ENCODE measurements around the gene DCAF15. TPM values are rescaled to one million over a fixed set of nuclear protein-coding genes. Genes with fewer than 3 reads are reported as not detected.

The DCAF15 gene
- total and polyA plus RNA-seq, 2 experiments from 2014 or later, result 39.5 to 81.3 TPM

DNA sequence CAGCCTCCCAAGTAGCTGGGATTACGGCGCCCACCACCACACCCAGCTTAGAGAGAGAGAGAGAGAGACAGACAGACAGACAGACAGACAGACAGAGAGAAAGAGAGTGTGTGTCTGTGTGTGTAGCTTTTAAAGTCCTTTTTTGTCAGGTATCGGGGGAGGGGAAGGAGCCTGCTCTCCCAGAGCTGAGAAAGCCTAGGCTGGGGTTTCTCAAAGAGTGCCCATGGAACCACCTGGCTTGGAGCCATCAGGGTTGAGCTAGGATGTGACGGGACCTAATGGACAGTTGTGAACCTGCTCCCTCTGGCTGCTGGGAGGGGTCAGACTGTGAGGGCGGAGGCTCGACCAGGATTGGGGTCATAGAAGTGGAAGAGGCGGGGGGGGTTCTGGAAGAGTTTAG, 37.2 kb downstream of the DCAF15 start:
- H3K4me1 Mint-ChIP-seq, result peaks cover 51% of the 10 kb centered on the region
- no peak overlapping the region for H3K4me2 ChIP-seq
- H3K36me3 ChIP-seq (ENCODE audit: insufficient read depth), result no peaks in the 10 kb centered on the region
- DNase-seq (ENCODE audit: low spot score), result peak; percentile 46
- H3K9me3 Mint-ChIP-seq, result no peaks in the 10 kb centered on the region; the same call in 2 of the 3 replicates
- no peaks in the 10 kb centered on the region for H3K79me2 ChIP-seq (replicated peaks; ENCODE audit: insufficient read depth)
- no peaks in the 10 kb centered on the region for H3K27me3 ChIP-seq (ENCODE audit: insufficient read depth)
- H4K20me1 ChIP-seq (replicated peaks; ENCODE audit: insufficient read depth), result no peaks in the 10 kb centered on the region
- no peaks in the 10 kb centered on the region for H3K9me2 ChIP-seq (ENCODE audit: insufficient read depth)
- H3K4me3 ChIP-seq, result no peak overlapping the region
- H3K27ac ChIP-seq (ENCODE audit: low read depth), result no peak overlapping the region
- H3K27ac Mint-ChIP-seq, result peak overlapping the region; percentile 28
- peaks cover 42% of the 10 kb centered on the region for H3K4me1 ChIP-seq (ENCODE audit: insufficient read depth)
- ATAC-seq, result no peak
- H3F3A ChIP-seq (replicated peaks; ENCODE audit: low read depth), result peaks cover 15% of the 10 kb centered on the region
- H2AFZ ChIP-seq, result no peak overlapping the region
- peaks cover 23% of the 10 kb centered on the region for H3K36me3 Mint-ChIP-seq (ENCODE audit: low read depth)
- H3K27me3 Mint-ChIP-seq (ENCODE audit: insufficient read depth, low read depth, poor library complexity), result peaks cover 29% of the 10 kb centered on the region
- H3K4me3 Mint-ChIP-seq, result no peak overlapping the region; the same call in 2 of the 3 replicates
- no peak for TF ChIP-seq ZNF114 (CRISPR knock-in tag; IDR thresholded peaks at IDR 0.05)
- TF ChIP-seq, protein P1, sequence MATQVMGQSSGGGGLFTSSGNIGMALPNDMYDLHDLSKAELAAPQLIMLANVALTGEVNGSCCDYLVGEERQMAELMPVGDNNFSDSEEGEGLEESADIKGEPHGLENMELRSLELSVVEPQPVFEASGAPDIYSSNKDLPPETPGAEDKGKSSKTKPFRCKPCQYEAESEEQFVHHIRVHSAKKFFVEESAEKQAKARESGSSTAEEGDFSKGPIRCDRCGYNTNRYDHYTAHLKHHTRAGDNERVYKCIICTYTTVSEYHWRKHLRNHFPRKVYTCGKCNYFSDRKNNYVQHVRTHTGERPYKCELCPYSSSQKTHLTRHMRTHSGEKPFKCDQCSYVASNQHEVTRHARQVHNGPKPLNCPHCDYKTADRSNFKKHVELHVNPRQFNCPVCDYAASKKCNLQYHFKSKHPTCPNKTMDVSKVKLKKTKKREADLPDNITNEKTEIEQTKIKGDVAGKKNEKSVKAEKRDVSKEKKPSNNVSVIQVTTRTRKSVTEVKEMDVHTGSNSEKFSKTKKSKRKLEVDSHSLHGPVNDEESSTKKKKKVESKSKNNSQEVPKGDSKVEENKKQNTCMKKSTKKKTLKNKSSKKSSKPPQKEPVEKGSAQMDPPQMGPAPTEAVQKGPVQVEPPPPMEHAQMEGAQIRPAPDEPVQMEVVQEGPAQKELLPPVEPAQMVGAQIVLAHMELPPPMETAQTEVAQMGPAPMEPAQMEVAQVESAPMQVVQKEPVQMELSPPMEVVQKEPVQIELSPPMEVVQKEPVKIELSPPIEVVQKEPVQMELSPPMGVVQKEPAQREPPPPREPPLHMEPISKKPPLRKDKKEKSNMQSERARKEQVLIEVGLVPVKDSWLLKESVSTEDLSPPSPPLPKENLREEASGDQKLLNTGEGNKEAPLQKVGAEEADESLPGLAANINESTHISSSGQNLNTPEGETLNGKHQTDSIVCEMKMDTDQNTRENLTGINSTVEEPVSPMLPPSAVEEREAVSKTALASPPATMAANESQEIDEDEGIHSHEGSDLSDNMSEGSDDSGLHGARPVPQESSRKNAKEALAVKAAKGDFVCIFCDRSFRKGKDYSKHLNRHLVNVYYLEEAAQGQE (IDR thresholded peaks at IDR 0.05; ENCODE audit: unreplicated experiment), result no peak
- no peak for TF ChIP-seq EZH2 (IDR thresholded peaks at IDR 0.05; ENCODE audit: low read depth, unreplicated experiment)
- TF ChIP-seq STAT1 (IDR thresholded peaks at IDR 0.05; ENCODE audit: unreplicated experiment), result no peak
- no peak for TF ChIP-seq JUNB (IDR thresholded peaks at IDR 0.05; ENCODE audit: unreplicated experiment)
- no peak for TF ChIP-seq ZNF462 (CRISPR knock-in tag; IDR thresholded peaks at IDR 0.05)
- no peak for TF ChIP-seq ZNF331 (CRISPR knock-in tag; IDR thresholded peaks at IDR 0.05; ENCODE audit: low read depth)
- TF ChIP-seq CREB1 (CRISPR knock-in tag; IDR thresholded peaks at IDR 0.05; ENCODE audit: low read depth), result no peak
- no peak for TF ChIP-seq CTCF (conservative IDR thresholded peaks at IDR 0.05; ENCODE audit: low read depth in 2 of 2)
- TF ChIP-seq POLR2AphosphoS5 (IDR thresholded peaks at IDR 0.05; ENCODE audit: low read depth), result no peak
- TF ChIP-seq, protein P2, sequence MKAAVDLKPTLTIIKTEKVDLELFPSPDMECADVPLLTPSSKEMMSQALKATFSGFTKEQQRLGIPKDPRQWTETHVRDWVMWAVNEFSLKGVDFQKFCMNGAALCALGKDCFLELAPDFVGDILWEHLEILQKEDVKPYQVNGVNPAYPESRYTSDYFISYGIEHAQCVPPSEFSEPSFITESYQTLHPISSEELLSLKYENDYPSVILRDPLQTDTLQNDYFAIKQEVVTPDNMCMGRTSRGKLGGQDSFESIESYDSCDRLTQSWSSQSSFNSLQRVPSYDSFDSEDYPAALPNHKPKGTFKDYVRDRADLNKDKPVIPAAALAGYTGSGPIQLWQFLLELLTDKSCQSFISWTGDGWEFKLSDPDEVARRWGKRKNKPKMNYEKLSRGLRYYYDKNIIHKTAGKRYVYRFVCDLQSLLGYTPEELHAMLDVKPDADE (IDR thresholded peaks at IDR 0.05), result no peak
- TF ChIP-seq NANOG (IDR thresholded peaks at IDR 0.05; ENCODE audit: borderline replicate concordance), result no peak
- TF ChIP-seq EZH2phosphoT487 (IDR thresholded peaks at IDR 0.05; ENCODE audit: unreplicated experiment), result no peak

Data from GM23338 (cell line).